Measurements from ENCODE around the gene ZNF554.

ZNF554 gene

DNA sequence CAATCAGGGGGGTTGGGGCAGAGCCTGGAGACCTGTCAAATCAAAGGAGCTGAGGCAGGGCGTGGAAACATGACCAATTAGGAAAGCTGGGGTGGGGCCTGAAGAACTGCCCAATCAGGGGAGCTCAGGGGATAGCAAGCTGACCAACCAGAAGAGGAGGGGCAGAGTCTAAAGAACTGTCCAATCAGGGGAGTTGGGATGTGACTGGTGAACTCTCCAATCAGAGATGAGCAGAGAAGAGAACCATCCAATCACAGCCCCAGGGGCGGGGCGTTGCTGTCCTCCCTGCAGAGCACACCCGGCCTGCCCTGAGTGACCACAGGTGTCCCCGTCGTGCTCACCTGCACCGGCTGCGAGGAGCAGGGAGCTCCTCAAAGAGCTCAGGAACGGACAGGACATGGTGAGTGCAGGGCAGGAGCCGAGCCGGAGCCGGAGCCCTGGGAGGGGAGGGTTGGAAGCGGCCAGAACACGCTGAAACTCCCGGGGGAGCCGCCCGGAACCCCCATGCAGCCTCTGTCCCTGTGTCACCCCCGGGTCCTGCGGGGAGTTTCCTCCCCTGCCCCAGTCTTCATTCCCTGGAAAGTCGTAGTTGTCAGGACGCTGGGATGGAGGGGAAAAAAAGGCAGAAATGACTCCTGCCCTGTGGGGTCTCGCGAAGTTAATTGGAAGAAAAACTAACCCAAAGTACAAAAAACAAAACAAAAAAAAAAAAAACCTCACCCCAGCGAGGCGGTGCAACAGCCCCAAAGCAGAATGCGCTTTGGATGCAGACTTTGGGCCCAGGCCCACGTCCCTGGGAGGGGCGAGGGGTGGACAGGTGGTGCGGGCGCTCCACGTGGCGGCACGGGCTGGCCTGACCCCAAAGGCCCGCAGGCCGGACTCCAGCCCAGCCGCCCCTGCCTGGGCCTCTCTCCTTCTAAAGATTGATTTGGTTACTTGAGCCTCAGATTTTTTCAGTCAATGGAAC lies 47.6 kb downstream of the ZNF554 start, which contains the start of gene ZNF556:
Gene ZNF556 (plus strand): TSS at position 311 of the 967 bp plus-strand sequence. CDS start 87 bp downstream, at position 398.
- no peak for DNase-seq (ENCODE audit: low read depth in 2 of 2)

DNA sequence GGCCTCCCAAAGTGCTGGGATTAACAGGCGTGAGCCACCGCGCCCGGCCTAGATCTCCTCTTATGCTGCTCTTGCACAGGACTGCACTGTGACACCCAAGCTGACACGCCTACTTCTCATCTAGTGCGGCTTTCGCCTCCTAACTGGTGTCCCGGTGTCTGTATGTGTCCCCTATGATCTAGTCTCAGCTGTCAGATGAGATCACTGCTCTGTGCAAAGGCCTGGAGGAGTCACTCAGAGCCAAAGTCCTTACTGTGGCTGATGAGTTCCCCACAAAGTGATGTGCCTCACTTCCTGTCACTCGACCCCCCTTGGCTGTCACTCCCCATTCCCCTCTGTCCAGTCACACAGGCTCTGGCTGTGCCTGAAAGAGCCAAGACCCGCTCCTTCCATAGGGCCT lies 50.0 kb downstream of the ZNF554 start:
- no peak for DNase-seq (ENCODE audit: low read depth in 2 of 2)

DNA sequence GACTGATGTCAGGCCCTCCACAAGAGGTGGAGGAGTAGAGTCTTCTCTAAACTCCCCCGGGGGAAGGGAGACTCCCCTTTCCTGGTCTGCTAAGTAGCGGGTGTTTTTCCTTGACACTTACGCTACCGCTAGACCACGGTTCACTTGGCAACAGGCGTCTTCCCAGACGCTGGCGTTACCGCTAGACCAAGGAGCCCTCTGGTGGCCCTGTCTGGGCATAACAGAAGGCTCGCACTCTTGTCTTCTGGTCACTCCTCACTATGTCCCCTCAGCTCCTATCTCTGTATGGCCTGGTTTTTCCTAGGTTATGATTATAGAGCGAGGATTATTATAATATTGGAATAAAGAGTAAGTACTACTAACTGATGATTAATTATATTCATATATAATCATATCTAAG lies 52.5 kb downstream of the ZNF554 start:
- DNase-seq (ENCODE audit: low read depth in 2 of 2) = peak in 1 of 2 experiments; percentile 5

DNA sequence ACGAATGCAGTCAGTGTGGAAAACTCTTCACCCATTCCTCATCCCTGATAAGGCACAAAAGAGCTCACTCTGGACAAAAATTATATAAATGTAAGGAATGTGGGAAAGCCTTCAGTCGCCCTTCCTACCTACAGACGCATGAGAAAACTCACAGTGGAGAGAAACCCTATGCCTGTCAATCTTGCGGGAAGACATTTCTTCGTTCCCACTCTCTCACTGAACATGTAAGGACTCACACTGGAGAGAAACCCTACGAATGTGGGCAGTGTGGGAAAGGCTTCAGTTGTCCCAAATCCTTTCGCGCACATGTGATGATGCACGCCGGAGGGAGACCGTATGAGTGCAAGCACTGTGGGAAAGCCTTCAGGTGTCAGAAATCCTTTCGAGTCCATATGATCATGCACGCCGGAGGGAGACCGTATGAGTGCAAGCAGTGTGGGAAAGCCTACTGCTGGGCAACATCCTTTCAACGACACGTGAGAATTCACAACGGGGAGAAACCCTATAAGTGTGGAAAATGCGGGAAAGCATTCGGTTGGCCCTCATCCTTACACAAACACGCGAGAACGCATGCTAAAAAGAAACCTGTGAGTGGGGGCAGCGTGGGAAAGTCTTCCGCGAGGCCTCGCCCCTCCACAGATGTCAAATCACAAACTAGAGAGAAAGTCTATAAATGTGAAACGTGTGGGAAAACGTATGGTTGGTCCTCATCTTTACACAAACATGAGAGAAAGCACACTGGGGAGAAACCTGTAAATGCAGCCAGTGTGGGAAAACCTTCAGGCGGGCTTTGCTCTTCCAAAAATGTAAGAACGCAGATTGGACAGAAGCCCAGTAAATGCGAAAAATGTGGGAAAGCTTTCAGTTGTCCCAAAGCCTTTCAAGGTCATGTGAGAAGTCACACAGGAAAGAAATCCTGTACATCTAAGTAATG lies 58.0 kb downstream of the ZNF554 start:
- no peak for DNase-seq (ENCODE audit: low read depth in 2 of 2)

DNA sequence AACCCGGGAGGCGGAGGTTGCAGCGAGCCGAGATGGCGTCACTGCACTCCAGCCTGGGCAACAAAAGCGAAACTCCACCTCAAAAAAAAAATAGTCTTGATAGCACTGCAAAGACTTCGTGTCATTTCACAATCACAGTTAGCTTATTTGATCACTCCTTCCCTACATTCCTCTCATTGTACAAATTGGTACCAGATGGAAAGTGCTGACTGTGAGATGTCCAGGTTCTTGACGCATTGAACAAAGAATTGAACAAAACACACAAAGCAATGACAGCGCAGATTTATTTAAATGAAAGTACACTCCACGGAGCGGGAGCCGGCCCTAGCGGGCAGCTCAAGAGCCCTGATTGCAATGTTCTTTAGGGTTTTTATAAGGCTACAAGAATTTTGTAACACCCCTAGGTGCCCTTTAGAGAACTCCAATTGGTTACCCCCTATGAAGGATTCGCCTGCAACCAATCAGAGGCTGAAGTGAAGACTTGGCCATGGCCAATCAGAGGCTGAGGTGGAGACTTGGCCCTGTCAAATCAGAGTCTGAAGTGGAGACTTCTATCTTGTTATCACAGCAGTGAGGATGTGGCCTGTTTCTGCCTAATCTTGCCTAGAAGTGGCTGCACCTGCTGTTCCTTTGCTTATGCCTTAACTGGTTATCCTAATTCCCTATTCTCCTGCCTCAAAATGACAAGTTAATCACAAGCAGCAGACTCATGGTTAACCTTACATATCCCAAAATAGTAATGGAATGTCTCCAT lies 64.2 kb downstream of the ZNF554 start:
- no peak for DNase-seq (ENCODE audit: low read depth in 2 of 2)

DNA sequence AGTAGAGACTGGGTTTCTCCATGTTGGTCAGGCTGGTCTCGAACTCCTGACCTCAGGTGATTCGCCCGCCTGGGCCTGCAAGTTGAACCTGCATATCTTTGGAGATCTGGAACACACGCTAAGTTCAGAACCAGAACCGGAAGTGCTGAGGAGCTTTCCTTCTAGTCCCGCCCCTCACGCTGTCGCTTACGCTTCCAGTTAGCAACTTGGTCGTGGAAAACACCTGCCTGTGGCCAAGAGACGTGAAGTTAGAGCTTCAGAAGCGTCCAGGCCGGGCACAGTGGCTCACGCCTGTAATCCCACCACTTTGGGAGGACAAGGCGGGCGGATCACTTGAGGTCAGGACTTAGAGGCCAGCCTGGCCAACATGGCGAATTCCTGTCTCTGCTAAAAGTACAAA lies 66.1 kb downstream of the ZNF554 start:
- no peak for DNase-seq (ENCODE audit: low read depth in 2 of 2)
